ENCODE results near the gene CUEDC1.
"Not testable (repeated sequence)": the region's sequence is repeated elsewhere in the genome, so short reads cannot be mapped to it uniquely, and the experiment has no call there.

The CUEDC1 gene

GRCh38 chr17:57924677-57925076 lies 30.5 kb downstream of the CUEDC1 start:
- Histone ChIP-seq H3K27ac (replicated peaks) (no peak overlapping the region), H3K27me3 (ENCODE audit: insufficient read depth, poor library complexity, severe bottlenecking) (no peaks in the 10 kb centered on the region), H3K4me3 (replicated peaks; ENCODE audit: insufficient read depth, low read length) (no peak overlapping the region)
- DNase-seq (ENCODE audit: low read depth in 1 of 2, low spot score in 1 of 2), result no peak
- TF ChIP-seq REST (IDR thresholded peaks at IDR 0.05; ENCODE audit: insufficient replicate concordance, low read depth) (no peak), SPI1 (IDR thresholded peaks at IDR 0.05; ENCODE audit: borderline replicate concordance, low read depth) (no peak), POLR2AphosphoS5 (IDR thresholded peaks at IDR 0.05; ENCODE audit: low read depth) (no peak), CTCF (IDR thresholded peaks at IDR 0.05; ENCODE audit: insufficient read depth, low read length) (no peak), GABPA (IDR thresholded peaks at IDR 0.05; ENCODE audit: low read depth) (no peak)

- TF ChIP-seq GABPA (IDR thresholded peaks at IDR 0.05; ENCODE audit: low read depth), result no peak
- no peak for TF ChIP-seq SPI1 (IDR thresholded peaks at IDR 0.05; ENCODE audit: borderline replicate concordance, low read depth)
- TF ChIP-seq POLR2AphosphoS5 (IDR thresholded peaks at IDR 0.05; ENCODE audit: low read depth), result no peak
- TF ChIP-seq REST (IDR thresholded peaks at IDR 0.05; ENCODE audit: insufficient replicate concordance, low read depth), result no peak
- TF ChIP-seq CTCF (IDR thresholded peaks at IDR 0.05; ENCODE audit: insufficient read depth, low read length), result no peak
- Histone ChIP-seq H3K27ac (replicated peaks) (no peak overlapping the region), H3K4me3 (replicated peaks; ENCODE audit: insufficient read depth, low read length) (no peak overlapping the region), H3K27me3 (ENCODE audit: insufficient read depth, poor library complexity, severe bottlenecking) (no peaks in the 10 kb centered on the region)
- DNase-seq (ENCODE audit: low read depth in 1 of 2, low spot score in 1 of 2), result no peak
These were observed 31.9 kb downstream of the CUEDC1 start for GRCh38 chr17:57923182-57923872.

- H3K27me3 ChIP-seq (ENCODE audit: insufficient read depth, poor library complexity, severe bottlenecking); H3K27ac ChIP-seq (replicated peaks); H3K4me3 ChIP-seq (replicated peaks; ENCODE audit: insufficient read depth, low read length): not testable (repeated sequence)
These were observed 32.5 kb downstream of the CUEDC1 start for GRCh38 chr17:57922745-57923144.

GRCh38 chr17:57920916-57921703 lies 34.1 kb downstream of the CUEDC1 start:
- DNase-seq (ENCODE audit: low read depth in 1 of 2, low spot score in 1 of 2), result no peak
- TF ChIP-seq SPI1 (IDR thresholded peaks at IDR 0.05; ENCODE audit: borderline replicate concordance, low read depth) (no peak), CTCF (IDR thresholded peaks at IDR 0.05; ENCODE audit: insufficient read depth, low read length) (no peak)
- Histone ChIP-seq H3K27ac (replicated peaks) (no peak overlapping the region), H3K27me3 (ENCODE audit: insufficient read depth, poor library complexity, severe bottlenecking) (no peaks in the 10 kb centered on the region), H3K4me3 (replicated peaks; ENCODE audit: insufficient read depth, low read length) (no peak overlapping the region)

More at GRCh38 chr17:57922745-57923144, 32.5 kb downstream of the CUEDC1 start:
- DNase-seq (ENCODE audit: low read depth in 1 of 2, low spot score in 1 of 2), result not testable (repeated sequence)

All from HL-60 (cell line).